Neuronal stem cell (in vitro differentiated cells): Measurements from ENCODE around the gene KRTAP5-8.

ENCODE experiments used
- DNase-seq: peaks from one replicate; pipeline ENCODE4 v3.0.0-alpha.2; 2013; ENCODE audit warnings: low spot score
- H2AFZ ChIP-seq: one replicate; pipeline ENCODE4 v1.6.1; 2013; ENCODE audit warnings: mild to moderate bottlenecking, low read length, inconsistent platforms
- H2AK5ac ChIP-seq: 2 replicates; pipeline ENCODE4 v1.6.1; 2013; ENCODE audit warnings: low read depth, mild to moderate bottlenecking, inconsistent platforms, low read length, moderate library complexity, mixed read lengths
- H2BK120ac ChIP-seq: 2 replicates; pipeline ENCODE4 v1.6.1; 2013; ENCODE audit warnings: low read depth, mild to moderate bottlenecking, inconsistent platforms, low read length, moderate library complexity, mixed read lengths
- H2BK12ac ChIP-seq: one replicate; pipeline ENCODE4 v1.6.1; 2013; ENCODE audit warnings: low read length, inconsistent platforms
- H2BK15ac ChIP-seq: 2 replicates; pipeline ENCODE4 v1.6.1; 2013; ENCODE audit warnings: mild to moderate bottlenecking, low read length, inconsistent platforms, mixed read lengths
- H2BK5ac ChIP-seq: one replicate; pipeline ENCODE4 v1.6.1; 2013; ENCODE audit warnings: inconsistent platforms, mild to moderate bottlenecking, low read length, moderate library complexity
- H3K14ac ChIP-seq: one replicate; pipeline ENCODE4 v1.6.1; 2013; ENCODE audit warnings: low read length, inconsistent platforms
- H3K18ac ChIP-seq: 2 replicates; pipeline ENCODE4 v1.6.1; 2013; ENCODE audit warnings: low read length, inconsistent platforms
- H3K23ac ChIP-seq: 2 replicates; pipeline ENCODE4 v1.6.1; 2013; ENCODE audit warnings: low read depth, mild to moderate bottlenecking, mixed read lengths, low read length, inconsistent platforms; ENCODE audit not compliant: poor library complexity
- H3K27ac ChIP-seq: replicated peaks from 3 replicates; pipeline ENCODE4 v1.5.1; 2013; ENCODE audit warnings: low read length, inconsistent platforms
- H3K27me3 ChIP-seq, 3 experiments: 2 replicates each; pipeline ENCODE4 v1.6.1; 2013; ENCODE audit warnings: low read length in 3 of 3, mild to moderate bottlenecking in 2 of 3, inconsistent platforms in 1 of 3, low read depth in 1 of 3, mixed read lengths in 1 of 3, moderate library complexity in 1 of 3; ENCODE audit not compliant: control insufficient read depth in 3 of 3, insufficient read depth in 3 of 3
- H3K36me3 ChIP-seq, 2 donors: replicated peaks in 1 of 2; 2 replicates each; pipeline ENCODE4 v1.6.1; 2013; ENCODE audit warnings: low read length in 2 of 2; ENCODE audit not compliant: control insufficient read depth in 2 of 2, insufficient read depth in 2 of 2
- H3K4ac ChIP-seq: 2 replicates; pipeline ENCODE4 v1.6.1; 2013; ENCODE audit warnings: inconsistent platforms, mild to moderate bottlenecking, low read length, moderate library complexity
- H3K4me1 ChIP-seq, 2 donors: 1 replicate in 1 of 2; 2 replicates in 1 of 2; pipeline ENCODE4 v1.6.1; 2013; ENCODE audit warnings: low read length in 2 of 2, low read depth in 1 of 2; ENCODE audit not compliant: control insufficient read depth in 2 of 2, insufficient read depth in 1 of 2
- H3K4me2 ChIP-seq: one replicate; pipeline ENCODE4 v1.6.1; 2013; ENCODE audit warnings: mild to moderate bottlenecking, low read length, inconsistent platforms; ENCODE audit not compliant: insufficient read depth, poor library complexity, severe bottlenecking
- H3K4me3 ChIP-seq, 2 donors: 2 replicates each; pipeline ENCODE4 v1.5.1; 2013; ENCODE audit warnings: low read length in 2 of 2, mild to moderate bottlenecking in 2 of 2, inconsistent platforms in 1 of 2, moderate library complexity in 1 of 2
- H3K79me1 ChIP-seq: one replicate; pipeline ENCODE4 v1.6.1; 2013; ENCODE audit warnings: low read depth, mild to moderate bottlenecking, inconsistent platforms, low read length, moderate library complexity
- H3K9ac ChIP-seq: one replicate; pipeline ENCODE4 v1.6.1; 2013; ENCODE audit warnings: mild to moderate bottlenecking, low read depth, low read length, inconsistent platforms; ENCODE audit not compliant: poor library complexity
- H3K9me3 ChIP-seq, 2 donors: replicated peaks in 1 of 2; 2 replicates each; pipeline versions ENCODE3 to v1.6.1; 2013; ENCODE audit warnings: low read length in 2 of 2, mild to moderate bottlenecking in 2 of 2, inconsistent platforms in 1 of 2, low read depth in 1 of 2, mixed read lengths in 1 of 2, moderate library complexity in 1 of 2; ENCODE audit not compliant: control insufficient read depth in 2 of 2, insufficient read depth in 1 of 2
- H4K8ac ChIP-seq: one replicate; pipeline ENCODE4 v1.6.1; 2013; ENCODE audit warnings: low read depth, mild to moderate bottlenecking, inconsistent platforms, low read length, moderate library complexity
- H4K91ac ChIP-seq: one replicate; pipeline ENCODE4 v1.6.1; 2013; ENCODE audit warnings: low read length, low read depth, mild to moderate bottlenecking, inconsistent platforms; ENCODE audit not compliant: poor library complexity
- WGBS, 2 donors: extraction: QIAGEN DNeasy Blood & Tissue Kit; methylation state at CpG; one replicate each; pipeline ENCODE4 v1.1.7; 2013; ENCODE audit warnings: missing lambda C conversion rate in 2 of 2, mixed read lengths in 1 of 2; ENCODE audit not compliant: insufficient read length in 2 of 2, insufficient replicate concordance in 1 of 2; ENCODE audit errors: extremely low coverage in 2 of 2; 5-methylcytosine and 5-hydroxymethylcytosine counted together

The KRTAP5-8 gene

DNA sequence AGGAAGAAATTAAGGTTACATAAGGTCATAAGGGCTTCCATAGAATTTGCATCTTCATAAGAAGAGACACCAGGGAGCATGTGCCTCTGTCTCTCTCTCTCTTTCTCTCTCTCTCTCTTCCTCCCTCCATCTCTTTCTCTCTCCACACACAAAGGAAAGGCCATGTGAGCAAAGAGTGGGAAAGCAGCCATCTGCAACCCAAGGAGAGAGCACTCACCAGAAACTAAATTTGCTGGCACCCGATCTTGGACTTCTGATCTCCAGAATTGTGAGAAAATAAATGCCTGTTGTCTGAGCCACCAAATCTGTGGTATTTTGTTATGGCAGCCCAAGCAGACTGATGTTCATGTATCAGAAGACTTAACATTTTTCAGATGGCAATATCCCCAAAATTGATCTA lies 21.2 kb downstream of the KRTAP5-8 start:
- no CpG with 5 or more reads among the region's 1 CpG for WGBS, 2 donors
- Histone ChIP-seq H2BK15ac (no peak overlapping the region), H3K9me3 (no peaks in the 10 kb centered on the region), H2AK5ac (no peak overlapping the region), H4K8ac (no peak overlapping the region), H2BK12ac (no peak overlapping the region), H3K27ac (no peak overlapping the region), H3K14ac (no peak overlapping the region), H3K9ac (no peak overlapping the region), H3K4me1 (no peaks in the 10 kb centered on the region), H3K4ac (no peak overlapping the region), H2BK120ac (no peak overlapping the region), H3K36me3 (no peaks in the 10 kb centered on the region), H4K91ac (no peak overlapping the region), H2AFZ (no peak overlapping the region), H3K79me1 (no peaks in the 10 kb centered on the region), H3K18ac (no peak overlapping the region), H2BK5ac (no peak overlapping the region), H3K4me2 (no peak overlapping the region), H3K23ac (no peak overlapping the region), H3K4me3 (no peak overlapping the region), H3K27me3 (peaks cover 0 to 2% (median 0%) of the 10 kb centered on the region in 3 experiments)
- no peak for DNase-seq

DNA sequence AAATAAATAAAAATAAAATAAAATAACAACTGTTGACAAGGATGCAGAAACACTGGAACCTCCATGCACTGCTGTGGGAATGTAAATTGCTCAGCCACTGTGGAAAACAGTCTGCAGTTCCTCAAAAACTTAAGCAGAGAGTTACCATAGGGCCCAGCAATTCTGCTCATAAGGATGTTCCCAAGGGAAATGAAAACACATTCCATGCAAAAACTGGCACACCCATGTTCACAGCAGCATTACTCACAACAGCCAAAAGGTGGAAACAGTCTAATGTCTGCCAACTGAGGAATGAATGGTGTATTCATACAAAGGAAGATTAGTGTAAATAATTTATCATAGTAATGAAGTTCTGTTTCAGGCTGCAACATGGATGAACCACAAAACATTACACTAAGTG lies 24.3 kb downstream of the KRTAP5-8 start:
- H2BK15ac ChIP-seq = no peak overlapping the region
- no peaks in the 10 kb centered on the region for H3K36me3 ChIP-seq
- H3K4me3 ChIP-seq = no peak overlapping the region
- H2BK5ac ChIP-seq = no peak overlapping the region
- H3K27ac ChIP-seq = no peak overlapping the region
- H3K4ac ChIP-seq = no peak overlapping the region
- H4K8ac ChIP-seq = no peak overlapping the region
- no peak for DNase-seq
- H3K27me3 ChIP-seq = peaks cover 0 to 4% (median 0%) of the 10 kb centered on the region in 3 experiments
- no peak overlapping the region for H4K91ac ChIP-seq
- H3K18ac ChIP-seq = no peak overlapping the region
- H3K4me2 ChIP-seq = no peak overlapping the region
- no peak overlapping the region for H2BK12ac ChIP-seq
- H3K23ac ChIP-seq = no peak overlapping the region
- H3K79me1 ChIP-seq = no peaks in the 10 kb centered on the region
- H3K9me3 ChIP-seq = no peaks in the 10 kb centered on the region
- H2AK5ac ChIP-seq = no peak overlapping the region
- H2BK120ac ChIP-seq = no peak overlapping the region
- H2AFZ ChIP-seq = no peak overlapping the region
- no peak overlapping the region for H3K14ac ChIP-seq
- H3K4me1 ChIP-seq = no peaks in the 10 kb centered on the region
- H3K9ac ChIP-seq = no peak overlapping the region

DNA sequence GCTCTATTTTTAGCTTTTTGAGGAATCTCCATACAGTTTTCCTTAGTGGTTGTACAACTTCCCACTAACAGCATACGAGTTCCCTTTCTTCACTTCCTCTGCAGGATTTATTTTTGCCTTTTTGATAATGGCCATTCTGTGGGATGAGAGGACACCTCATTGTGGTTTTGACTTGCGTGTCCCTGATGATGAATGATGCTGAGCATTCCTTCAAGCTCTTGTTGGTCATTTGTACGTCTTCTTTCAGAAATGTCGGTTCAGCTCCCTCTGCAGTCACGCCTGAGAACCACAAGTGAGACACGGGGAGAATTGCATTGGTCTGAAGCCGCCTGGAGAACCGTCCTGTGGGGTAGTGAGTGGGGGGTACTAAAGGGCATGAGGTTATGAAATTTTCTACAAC lies 25.6 kb downstream of the KRTAP5-8 start:
- no peak overlapping the region for H3K4ac ChIP-seq
- no CpG with 5 or more reads among the region's 8 CpGs for WGBS, 2 donors

DNA sequence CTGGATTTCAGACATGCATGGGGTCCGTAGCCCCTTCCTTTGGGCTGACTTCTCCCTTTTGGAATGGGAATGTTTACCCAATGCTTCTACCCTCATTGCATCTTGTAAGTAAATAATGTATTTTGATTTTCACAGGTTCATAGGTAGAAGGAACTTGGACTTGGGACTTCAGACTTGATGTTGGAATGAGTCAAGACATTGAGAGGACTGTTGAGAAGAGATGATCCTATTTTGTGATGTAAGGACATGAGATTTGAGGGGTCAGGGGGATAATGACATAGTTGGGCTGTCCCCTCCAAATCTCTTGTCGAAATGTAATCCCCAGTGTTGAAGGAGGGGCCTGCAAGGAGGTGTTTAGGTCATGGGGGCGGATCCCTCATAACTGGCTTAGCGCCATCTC lies 26.6 kb downstream of the KRTAP5-8 start:
- Histone ChIP-seq H3K27ac (no peak overlapping the region), H4K91ac (no peak overlapping the region)
- WGBS, 2 donors = no CpG with 5 or more reads among the region's 4 CpGs

More for the DNA sequence above, 25.6 kb downstream of the KRTAP5-8 start:
- Histone ChIP-seq H2AFZ (no peak overlapping the region), H2AK5ac (no peak overlapping the region), H2BK120ac (no peak overlapping the region), H3K4me3 (no peak overlapping the region), H3K18ac (no peak overlapping the region), H3K36me3 (no peaks in the 10 kb centered on the region), H3K27me3 (peaks cover 0 to 4% (median 3%) of the 10 kb centered on the region in 3 experiments), H3K4me1 (peaks cover 0 to 2% of the 10 kb centered on the region in 2 donors), H4K8ac (no peak overlapping the region), H4K91ac (no peak overlapping the region), H3K27ac (no peak overlapping the region), H3K14ac (no peak overlapping the region), H3K79me1 (no peaks in the 10 kb centered on the region), H3K9me3 (no peaks in the 10 kb centered on the region), H3K23ac (no peak overlapping the region), H2BK12ac (no peak overlapping the region), H3K9ac (no peak overlapping the region), H3K4me2 (no peak overlapping the region), H2BK5ac (no peak overlapping the region), H2BK15ac (no peak overlapping the region)
- peak; percentile 35 for DNase-seq

More for the DNA sequence above, 26.6 kb downstream of the KRTAP5-8 start:
- Histone ChIP-seq H2BK12ac (no peak overlapping the region), H3K4me2 (no peak overlapping the region), H2BK5ac (no peak overlapping the region), H3K27me3 (peaks cover 0 to 4% (median 3%) of the 10 kb centered on the region in 3 experiments), H4K8ac (no peak overlapping the region), H2AK5ac (no peak overlapping the region), H2BK15ac (no peak overlapping the region), H3K23ac (no peak overlapping the region), H2BK120ac (no peak overlapping the region), H3K79me1 (no peaks in the 10 kb centered on the region), H3K18ac (no peak overlapping the region), H3K36me3 (no peaks in the 10 kb centered on the region), H3K4ac (no peak overlapping the region), H3K14ac (no peak overlapping the region), H2AFZ (no peak overlapping the region), H3K9ac (no peak overlapping the region), H3K4me1 (peaks cover 0 to 2% of the 10 kb centered on the region in 2 donors), H3K9me3 (no peaks in the 10 kb centered on the region), H3K4me3 (no peak overlapping the region)
- no peak for DNase-seq
